ENCODE results near the gene FMNL2. TPM values are rescaled to one million over a fixed set of nuclear protein-coding genes. Genes with fewer than 3 reads are reported as not detected.

The FMNL2 gene
- total RNA-seq, 1 donor from 2014 or later: 60.6 TPM

DNA sequence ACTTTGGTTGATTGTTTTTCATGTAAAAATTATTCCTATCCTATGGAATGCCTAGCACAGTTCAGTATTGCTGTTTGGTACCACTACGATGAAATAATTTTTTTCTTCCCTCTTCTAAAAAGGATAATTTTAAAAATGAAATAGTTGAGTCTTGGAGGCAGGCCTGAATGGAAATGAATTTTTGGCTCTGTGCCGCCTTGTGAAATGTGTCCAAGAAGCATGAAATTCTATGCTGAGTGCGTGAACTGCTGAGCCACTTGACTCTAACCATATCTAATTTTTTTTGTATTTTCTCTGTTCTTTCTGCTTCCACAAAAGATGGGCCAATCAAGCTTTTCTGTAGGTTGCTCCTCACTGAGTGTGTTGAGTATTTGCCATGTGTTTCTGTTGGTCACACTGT is 287.2 kb downstream of the FMNL2 start:
- DNase-seq: no peak

GRCh38 chr2:152623076-152623740 is 288.2 kb downstream of the FMNL2 start:
- no peak for DNase-seq

GRCh38 chr2:152623775-152624174 is 288.8 kb downstream of the FMNL2 start:
- DNase-seq: no peak

DNA sequence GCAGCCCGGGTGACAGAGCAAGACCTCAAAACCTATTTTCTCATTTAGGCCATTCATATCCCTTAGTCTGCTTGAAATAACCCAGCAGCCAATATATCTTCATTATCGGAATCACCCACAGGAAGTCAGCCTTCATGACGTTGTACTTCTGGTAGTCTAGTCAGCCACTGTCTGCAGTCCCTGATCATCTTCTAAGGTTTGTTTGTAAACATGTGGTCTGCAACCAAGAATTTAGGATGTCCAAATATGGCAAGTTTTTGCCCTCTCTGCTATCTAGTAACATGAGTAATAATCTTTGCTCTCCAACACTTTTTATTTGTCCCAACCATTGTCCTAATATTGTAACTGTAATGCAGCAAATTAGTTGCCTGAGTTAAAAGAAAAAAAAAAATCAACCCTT is 289.8 kb downstream of the FMNL2 start:
- DNase-seq: no peak

- DNase-seq: no peak
Observed at GRCh38 chr2:152626911-152627339, 292.0 kb downstream of the FMNL2 start.

DNA sequence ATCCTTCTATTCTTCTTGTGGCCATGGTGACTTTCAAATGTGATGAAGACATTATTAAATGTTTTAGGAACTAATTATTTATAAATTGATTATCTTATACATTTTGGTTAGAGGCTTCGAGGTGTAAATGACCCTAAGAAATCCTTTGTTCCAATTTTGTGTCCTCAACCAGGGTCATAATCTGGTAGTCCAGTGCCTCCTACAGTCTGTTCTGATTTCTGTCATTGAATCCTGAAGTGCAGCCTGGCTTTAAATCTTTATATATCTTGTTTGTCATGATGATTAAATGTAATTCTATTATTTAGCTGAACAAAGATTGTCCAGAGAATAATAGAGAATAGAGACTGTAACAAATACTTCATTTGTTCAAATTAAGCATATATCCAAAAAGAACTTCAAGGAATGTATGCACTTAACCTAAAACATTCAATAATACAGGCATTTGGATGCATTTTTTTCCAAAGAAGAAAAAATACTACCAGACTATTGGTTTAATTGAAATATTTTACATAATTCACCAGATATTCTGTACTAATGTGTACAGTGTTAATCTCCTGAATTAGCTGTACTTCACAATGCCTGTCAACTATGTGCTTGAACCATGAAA is 292.5 kb downstream of the FMNL2 start:
- peak; percentile 73 for DNase-seq

DNA sequence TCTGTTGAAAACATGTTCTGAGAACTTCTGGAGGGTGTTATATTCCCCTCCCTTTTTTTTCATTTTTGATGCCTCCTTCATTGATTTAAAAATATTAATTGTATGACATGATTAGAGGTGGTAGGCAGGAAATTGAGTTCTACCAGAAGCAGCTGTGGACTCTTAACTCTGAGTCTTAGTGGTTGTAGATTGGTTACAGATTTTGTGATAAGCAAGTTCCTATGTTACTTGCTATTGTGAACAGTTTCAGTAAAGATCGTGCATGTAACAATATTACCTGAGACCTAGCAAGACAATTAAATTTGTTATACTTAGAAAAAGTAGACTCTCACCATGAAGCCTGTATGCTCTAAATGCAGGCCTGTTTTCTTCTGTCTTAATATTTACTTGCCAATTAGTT is 294.2 kb downstream of the FMNL2 start:
- DNase-seq: no peak

DNA sequence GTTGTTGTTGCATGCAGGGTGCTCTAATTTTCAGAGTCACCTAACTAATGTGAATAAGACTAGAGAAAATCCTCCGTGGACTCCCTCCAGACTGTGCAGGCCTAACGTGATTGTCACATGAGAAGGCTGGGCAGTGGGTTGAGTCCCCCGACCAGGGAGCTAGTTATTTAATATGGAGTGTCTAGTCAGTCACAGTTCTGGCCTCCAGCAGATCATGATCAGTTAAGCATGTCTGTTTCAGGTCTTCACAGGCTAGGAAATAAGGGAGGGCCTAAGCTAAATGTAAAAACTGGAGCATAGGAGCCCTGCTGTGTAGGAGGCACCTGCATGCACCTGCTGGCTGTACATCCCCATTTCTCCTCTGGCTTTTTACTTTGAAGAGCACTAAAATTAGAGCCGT is 295.5 kb downstream of the FMNL2 start:
- no peak for DNase-seq

- no peak for DNase-seq
Observed at GRCh38 chr2:152632736-152633135, 297.8 kb downstream of the FMNL2 start.

GRCh38 chr2:152635635-152636298 is 300.8 kb downstream of the FMNL2 start:
- DNase-seq: peak; percentile 76

- no peak for DNase-seq
Observed at GRCh38 chr2:152637251-152637650, 302.3 kb downstream of the FMNL2 start.

GRCh38 chr2:152638056-152638455 is 303.1 kb downstream of the FMNL2 start:
- DNase-seq: no peak

DNA sequence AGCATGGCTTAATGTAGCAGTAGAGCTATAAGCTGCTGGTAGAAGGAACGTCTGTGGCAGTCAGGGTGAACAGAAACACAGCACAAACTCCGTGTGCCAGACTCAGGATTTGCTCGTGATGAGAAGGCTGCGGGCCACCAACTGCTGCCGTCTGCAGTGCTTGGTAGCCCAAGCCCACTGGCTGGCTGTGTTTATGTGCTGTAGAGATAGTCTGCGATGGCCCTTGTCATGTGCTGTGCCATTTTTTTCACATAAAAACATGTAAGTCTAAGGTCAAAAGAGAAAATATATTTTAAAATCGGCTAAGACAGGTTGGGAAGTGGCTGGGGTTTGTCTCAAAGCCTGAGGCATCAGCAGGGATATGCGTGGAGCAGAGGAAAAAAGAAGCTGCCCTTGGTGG is 303.6 kb downstream of the FMNL2 start:
- no peak for DNase-seq

DNA sequence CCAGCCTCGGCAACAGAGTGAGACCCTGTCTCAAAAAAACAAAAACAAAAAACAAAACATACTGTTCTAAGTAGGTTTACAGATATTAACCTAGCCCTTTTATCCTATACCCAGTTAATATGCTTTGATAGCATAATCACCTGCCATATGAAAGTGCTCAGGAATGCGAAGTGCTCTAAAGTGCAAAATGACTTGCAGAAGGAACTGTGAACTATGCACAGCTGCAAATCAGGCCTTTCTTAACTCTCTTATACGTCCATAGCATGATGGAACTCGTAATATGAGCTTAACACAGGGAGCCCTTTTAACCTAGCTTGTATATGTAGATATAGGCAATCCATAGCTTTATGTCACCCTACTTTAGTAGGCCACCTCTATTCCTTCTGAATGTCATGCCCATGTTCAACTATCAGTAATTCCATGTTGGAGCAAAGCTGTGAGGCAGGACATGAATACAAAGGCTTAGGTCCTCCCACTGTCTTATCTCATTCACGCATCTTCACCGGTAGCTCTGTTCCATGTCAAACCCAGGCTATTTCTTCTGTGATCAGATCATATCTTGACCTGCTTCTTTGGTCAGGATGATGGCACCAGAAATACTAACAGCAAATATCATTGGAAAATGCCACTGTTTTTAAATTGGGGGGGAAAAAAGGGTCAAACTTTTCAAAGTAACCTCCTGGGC is 309.4 kb downstream of the FMNL2 start:
- no peak for DNase-seq

- no peak for DNase-seq
Observed at GRCh38 chr2:152646264-152646663, 311.3 kb downstream of the FMNL2 start.

DNA sequence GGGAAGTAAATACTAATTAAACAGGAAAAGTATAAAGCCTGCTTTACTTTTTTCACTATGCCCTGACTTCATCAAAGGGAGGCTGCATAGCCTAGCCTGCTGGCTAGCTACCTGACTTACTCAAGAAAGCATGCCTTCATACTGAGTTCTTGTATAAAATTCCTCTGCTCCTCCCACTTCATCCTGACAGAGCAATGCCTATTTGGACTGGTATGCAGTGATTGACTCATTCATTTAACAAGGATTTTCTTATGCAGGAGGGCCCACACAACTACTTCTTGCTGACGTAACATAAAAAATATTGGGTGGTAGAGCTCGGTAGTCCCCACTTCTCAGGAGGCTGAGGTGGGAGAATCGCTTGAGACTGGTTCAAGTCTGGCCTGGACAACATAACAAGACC is 311.8 kb downstream of the FMNL2 start:
- DNase-seq: peak; percentile 39

DNA sequence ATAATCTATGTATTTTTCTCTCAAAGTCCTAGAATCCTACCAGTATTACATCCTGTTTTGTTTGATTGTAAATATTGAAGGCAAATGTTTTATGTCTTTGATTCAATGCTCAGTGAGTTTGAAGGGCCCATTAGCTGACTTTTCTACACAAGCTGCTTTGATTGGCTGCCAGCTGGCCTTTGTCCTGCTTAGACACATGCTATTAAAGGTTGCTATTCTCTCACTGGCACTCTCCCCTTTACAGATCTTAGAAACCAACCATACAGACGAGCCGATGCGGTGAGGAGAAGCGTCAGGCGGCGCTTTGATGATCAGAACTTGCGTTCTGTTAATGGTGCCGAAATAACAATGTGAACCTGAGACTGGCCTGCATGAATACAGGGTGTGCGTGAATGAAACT is 312.6 kb downstream of the FMNL2 start:
- peak; percentile 13 for DNase-seq

GRCh38 chr2:152648336-152648735 is 313.4 kb downstream of the FMNL2 start:
- peak; percentile 33 for DNase-seq

DNA sequence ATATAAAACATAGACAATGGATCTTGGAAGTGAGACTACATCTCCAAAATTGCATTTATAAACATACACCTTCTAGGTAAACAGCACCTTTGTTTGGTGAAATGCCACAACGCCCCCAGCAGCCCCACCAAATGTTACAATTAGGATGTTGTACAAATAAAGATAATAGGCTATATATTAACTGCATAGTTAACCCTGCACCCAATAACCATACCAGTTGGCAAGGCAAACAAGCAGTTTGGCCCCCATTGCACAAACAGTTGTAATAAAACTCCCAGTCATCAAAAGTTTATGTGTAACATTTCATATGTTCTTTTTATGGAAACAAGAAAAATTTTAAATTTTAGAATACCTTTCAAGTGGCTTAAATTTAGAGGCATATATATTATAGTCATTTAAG is 315.0 kb downstream of the FMNL2 start:
- no peak for DNase-seq

- DNase-seq: no peak
Observed at GRCh38 chr2:152650768-152651371, 315.9 kb downstream of the FMNL2 start.

DNA sequence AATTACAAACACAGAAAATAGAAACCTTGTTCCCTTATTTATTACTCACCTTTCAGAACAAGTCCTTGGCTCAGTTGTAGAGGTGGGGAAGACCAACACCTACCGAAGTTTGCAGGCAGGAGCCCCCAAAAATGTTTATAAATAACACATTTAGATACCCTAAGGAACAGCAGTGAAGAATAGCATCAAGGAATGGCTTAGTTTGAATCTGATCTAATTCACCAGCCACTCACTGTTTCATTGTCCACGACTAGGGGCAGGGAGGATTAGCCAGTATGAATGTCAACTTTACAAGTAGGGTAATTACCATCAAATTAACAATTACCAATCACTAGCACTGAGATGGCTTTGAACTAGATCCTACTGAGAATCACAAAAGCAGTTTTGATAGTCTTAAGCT is 316.9 kb downstream of the FMNL2 start:
- no peak for DNase-seq

DNA sequence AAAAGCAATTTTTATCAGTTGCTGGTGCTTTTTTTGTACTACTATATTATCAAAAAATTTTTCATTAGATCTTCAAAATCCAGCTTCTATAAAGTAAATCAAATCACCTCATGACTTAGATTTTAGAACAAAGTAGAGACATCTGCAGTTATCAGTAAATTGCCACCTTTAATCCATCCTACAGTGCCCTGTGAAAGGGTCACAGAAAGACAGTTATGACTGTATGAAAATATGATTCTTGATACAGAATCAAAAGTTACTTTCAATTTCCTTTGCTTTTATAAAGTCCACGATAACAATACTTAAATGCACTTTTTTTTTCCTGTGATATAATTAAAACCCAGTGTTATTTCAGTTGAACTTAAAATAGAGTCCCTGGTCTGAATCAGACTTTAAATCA is 320.9 kb downstream of the FMNL2 start:
- no peak for DNase-seq

DNA sequence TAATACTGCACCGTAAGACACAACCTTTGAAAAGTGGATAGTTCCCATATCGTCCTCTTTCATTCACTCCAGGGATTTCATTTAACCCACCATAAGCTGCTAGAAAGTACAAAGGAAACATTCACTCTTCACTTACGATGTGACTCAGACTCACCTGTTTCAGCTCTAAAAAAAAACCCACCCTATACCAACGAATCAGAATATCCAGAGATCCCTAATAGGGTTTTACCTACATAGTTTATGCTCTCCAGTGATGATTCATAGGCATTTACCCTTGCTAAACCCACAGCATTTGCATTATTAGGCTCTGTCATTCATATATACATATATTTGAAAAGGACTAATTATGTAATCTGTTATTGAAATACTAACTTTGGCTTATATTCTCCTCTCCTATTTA is 322.1 kb downstream of the FMNL2 start:
- DNase-seq: no peak
